Measurements from ENCODE around the gene RAD51B.

GRCh38 chr14:68599896-68600610 lies 780.5 kb downstream of the RAD51B start:
- TF ChIP-seq PCBP2 (IDR thresholded peaks at IDR 0.05; ENCODE audit: low read depth, low read length, poor library complexity, severe bottlenecking) (no peak), SNRNP70 (optimal IDR thresholded peaks at IDR 0.05; ENCODE audit: low read depth, low read length) (no peak), EGR1 (conservative IDR thresholded peaks at IDR 0.05) (no peak), FOXA1 (IDR thresholded peaks at IDR 0.05; ENCODE audit: borderline replicate concordance) (no peak), MAZ (CRISPR knock-in tag; conservative IDR thresholded peaks at IDR 0.05 in 1 of 2, IDR thresholded peaks at IDR 0.05 in 1 of 2) (no peak), EWSR1 (IDR thresholded peaks at IDR 0.05; ENCODE audit: borderline replicate concordance, low read depth, partially characterized antibody) (no peak), ARID4B (CRISPR knock-in tag; IDR thresholded peaks at IDR 0.05) (no peak), ZNF3 (CRISPR knock-in tag; IDR thresholded peaks at IDR 0.05) (no peak), ZNF695 (CRISPR knock-in tag; IDR thresholded peaks at IDR 0.05) (no peak), NR2C1 (IDR thresholded peaks at IDR 0.05) (no peak), NR2C1 (tag; IDR thresholded peaks at IDR 0.05) (no peak)
- TF ChIP-seq, protein P1, sequence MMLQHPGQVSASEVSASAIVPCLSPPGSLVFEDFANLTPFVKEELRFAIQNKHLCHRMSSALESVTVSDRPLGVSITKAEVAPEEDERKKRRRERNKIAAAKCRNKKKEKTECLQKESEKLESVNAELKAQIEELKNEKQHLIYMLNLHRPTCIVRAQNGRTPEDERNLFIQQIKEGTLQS (IDR thresholded peaks at IDR 0.05), result no peak
- TF ChIP-seq, protein P1 (CRISPR knock-in tag; conservative IDR thresholded peaks at IDR 0.05), result no peak
- TF ChIP-seq, protein P2, sequence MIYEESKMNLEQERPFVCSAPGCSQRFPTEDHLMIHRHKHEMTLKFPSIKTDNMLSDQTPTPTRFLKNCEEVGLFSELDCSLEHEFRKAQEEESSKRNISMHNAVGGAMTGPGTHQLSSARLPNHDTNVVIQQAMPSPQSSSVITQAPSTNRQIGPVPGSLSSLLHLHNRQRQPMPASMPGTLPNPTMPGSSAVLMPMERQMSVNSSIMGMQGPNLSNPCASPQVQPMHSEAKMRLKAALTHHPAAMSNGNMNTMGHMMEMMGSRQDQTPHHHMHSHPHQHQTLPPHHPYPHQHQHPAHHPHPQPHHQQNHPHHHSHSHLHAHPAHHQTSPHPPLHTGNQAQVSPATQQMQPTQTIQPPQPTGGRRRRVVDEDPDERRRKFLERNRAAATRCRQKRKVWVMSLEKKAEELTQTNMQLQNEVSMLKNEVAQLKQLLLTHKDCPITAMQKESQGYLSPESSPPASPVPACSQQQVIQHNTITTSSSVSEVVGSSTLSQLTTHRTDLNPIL (CRISPR knock-in tag; IDR thresholded peaks at IDR 0.05), result no peak

Data from K562 (cell line).